MM.1S (cell line): Measurements from ENCODE around the gene FBXO8.

Experiments
- DNase-seq: peaks from one replicate; pipeline ENCODE4 v3.0.0-alpha.2; 2015
- H2AFZ ChIP-seq: fragments of 300-600 bp; sonication (generic); 2 replicates; pipeline ENCODE4 v1.6.0; 2016; ENCODE audit warnings: antibody characterized with exemption, low read length
- H3F3A ChIP-seq: fragments of 300-600 bp; sonication (generic); 2 replicates; pipeline ENCODE4 v1.6.1; 2016; ENCODE audit warnings: mild to moderate bottlenecking, antibody characterized with exemption, low read length, moderate library complexity, mixed read lengths; ENCODE audit not compliant: insufficient read depth
- H3K27ac ChIP-seq: fragments of 300-600 bp; sonication (generic); 2 replicates; pipeline ENCODE4 v1.5.1; 2016; ENCODE audit warnings: mild to moderate bottlenecking, low read length
- H3K27me3 ChIP-seq: fragments of 300-600 bp; sonication (generic); replicated peaks from 2 replicates; pipeline ENCODE4 v1.6.0; 2016; ENCODE audit warnings: low read length; ENCODE audit not compliant: insufficient read depth
- H3K36me3 ChIP-seq: fragments of 300-600 bp; sonication (generic); replicated peaks from 2 replicates; pipeline ENCODE4 v1.6.1; 2016; ENCODE audit warnings: mild to moderate bottlenecking, low read length, mixed read lengths; ENCODE audit not compliant: insufficient read depth
- H3K4me1 ChIP-seq: fragments of 300-600 bp; sonication (generic); 2 replicates; pipeline ENCODE4 v1.6.1; 2016; ENCODE audit warnings: low read length, mixed read lengths
- H3K4me2 ChIP-seq: fragments of 300-600 bp; sonication (generic); 2 replicates; pipeline ENCODE4 v1.6.0; 2016; ENCODE audit warnings: low read depth, low read length
- H3K4me3 ChIP-seq: fragments of 300-600 bp; sonication (generic); 2 replicates; pipeline ENCODE4 v1.5.1; 2016; ENCODE audit warnings: low read length, mixed read lengths
- H3K79me2 ChIP-seq: fragments of 300-600 bp; sonication (generic); 2 replicates; pipeline ENCODE4 v1.6.1; 2016; ENCODE audit warnings: mixed run types, low read length, mixed read lengths
- H3K9ac ChIP-seq: fragments of 300-600 bp; sonication (generic); 2 replicates; pipeline ENCODE4 v1.6.1; 2016; ENCODE audit warnings: low read length, mixed read lengths
- H3K9me2 ChIP-seq: fragments of 300-600 bp; sonication (generic); replicated peaks from 2 replicates; pipeline ENCODE4 v1.6.1; 2016; ENCODE audit warnings: mild to moderate bottlenecking, low read length, mixed read lengths; ENCODE audit not compliant: insufficient read depth
- H3K9me3 ChIP-seq: fragments of 300-600 bp; sonication (generic); replicated peaks from 2 replicates; pipeline ENCODE4 v1.6.1; 2016; ENCODE audit warnings: mild to moderate bottlenecking, low read length, mixed read lengths; ENCODE audit not compliant: insufficient read depth
- H4K20me1 ChIP-seq: fragments of 300-600 bp; sonication (generic); 2 replicates; pipeline ENCODE4 v1.6.1; 2016; ENCODE audit warnings: mild to moderate bottlenecking, low read length, moderate library complexity, mixed read lengths; ENCODE audit not compliant: insufficient read depth
- EZH2 ChIP-seq: fragments of 300-600 bp; sonication (generic); optimal IDR thresholded peaks from 2 replicates; pipeline ENCODE3; 2017; ENCODE audit warnings: low read depth, mild to moderate bottlenecking, antibody characterized with exemption, low read length, mixed read lengths
- EZH2phosphoT487 ChIP-seq: fragments of 300-600 bp; sonication (generic); IDR thresholded peaks from 2 replicates; pipeline ENCODE4 v1.6.1; 2018; ENCODE audit warnings: antibody characterized with exemption, low read length
- TF ChIP-seq, protein P1 (sequence below): fragments of 300-600 bp; sonication (generic); IDR thresholded peaks from 2 replicates; pipeline ENCODE4 v1.5.1; 2016; ENCODE audit warnings: antibody characterized with exemption, low read length, mixed read lengths

FBXO8 gene

GRCh38 chr4:174314274-174314673, 30.8 kb upstream of the FBXO8 start:
- no peak overlapping the region for H3K27ac ChIP-seq
- no peak overlapping the region for H3K9ac ChIP-seq
- no peaks in the 10 kb centered on the region for H3K9me3 ChIP-seq
- H3K36me3 ChIP-seq: no peaks in the 10 kb centered on the region
- no peaks in the 10 kb centered on the region for H3K4me1 ChIP-seq
- DNase-seq: no peak
- TF ChIP-seq EZH2phosphoT487: no peak
- TF ChIP-seq, protein P1, sequence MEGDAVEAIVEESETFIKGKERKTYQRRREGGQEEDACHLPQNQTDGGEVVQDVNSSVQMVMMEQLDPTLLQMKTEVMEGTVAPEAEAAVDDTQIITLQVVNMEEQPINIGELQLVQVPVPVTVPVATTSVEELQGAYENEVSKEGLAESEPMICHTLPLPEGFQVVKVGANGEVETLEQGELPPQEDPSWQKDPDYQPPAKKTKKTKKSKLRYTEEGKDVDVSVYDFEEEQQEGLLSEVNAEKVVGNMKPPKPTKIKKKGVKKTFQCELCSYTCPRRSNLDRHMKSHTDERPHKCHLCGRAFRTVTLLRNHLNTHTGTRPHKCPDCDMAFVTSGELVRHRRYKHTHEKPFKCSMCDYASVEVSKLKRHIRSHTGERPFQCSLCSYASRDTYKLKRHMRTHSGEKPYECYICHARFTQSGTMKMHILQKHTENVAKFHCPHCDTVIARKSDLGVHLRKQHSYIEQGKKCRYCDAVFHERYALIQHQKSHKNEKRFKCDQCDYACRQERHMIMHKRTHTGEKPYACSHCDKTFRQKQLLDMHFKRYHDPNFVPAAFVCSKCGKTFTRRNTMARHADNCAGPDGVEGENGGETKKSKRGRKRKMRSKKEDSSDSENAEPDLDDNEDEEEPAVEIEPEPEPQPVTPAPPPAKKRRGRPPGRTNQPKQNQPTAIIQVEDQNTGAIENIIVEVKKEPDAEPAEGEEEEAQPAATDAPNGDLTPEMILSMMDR: no peak
- no peak for TF ChIP-seq EZH2
- no peak overlapping the region for H2AFZ ChIP-seq
- H4K20me1 ChIP-seq: no peaks in the 10 kb centered on the region
- H3K79me2 ChIP-seq: no peaks in the 10 kb centered on the region
- no peak overlapping the region for H3K4me2 ChIP-seq
- H3K27me3 ChIP-seq: no peaks in the 10 kb centered on the region
- no peak overlapping the region for H3K4me3 ChIP-seq
- H3F3A ChIP-seq: no peaks in the 10 kb centered on the region
- no peaks in the 10 kb centered on the region for H3K9me2 ChIP-seq

GRCh38 chr4:174312993-174313392, 29.5 kb upstream of the FBXO8 start:
- no peaks in the 10 kb centered on the region for H3K27me3 ChIP-seq
- no peak overlapping the region for H3K9ac ChIP-seq
- H3K36me3 ChIP-seq: no peaks in the 10 kb centered on the region
- H2AFZ ChIP-seq: no peak overlapping the region
- H3F3A ChIP-seq: no peaks in the 10 kb centered on the region
- H3K9me3 ChIP-seq: no peaks in the 10 kb centered on the region
- no peak overlapping the region for H3K4me3 ChIP-seq
- TF ChIP-seq, protein P1: no peak
- no peak for TF ChIP-seq EZH2phosphoT487
- no peak for TF ChIP-seq EZH2
- H3K9me2 ChIP-seq: no peaks in the 10 kb centered on the region
- H3K79me2 ChIP-seq: no peaks in the 10 kb centered on the region
- H3K27ac ChIP-seq: no peak overlapping the region
- H3K4me2 ChIP-seq: no peak overlapping the region
- no peak for DNase-seq
- no peaks in the 10 kb centered on the region for H4K20me1 ChIP-seq
- no peaks in the 10 kb centered on the region for H3K4me1 ChIP-seq

DNA sequence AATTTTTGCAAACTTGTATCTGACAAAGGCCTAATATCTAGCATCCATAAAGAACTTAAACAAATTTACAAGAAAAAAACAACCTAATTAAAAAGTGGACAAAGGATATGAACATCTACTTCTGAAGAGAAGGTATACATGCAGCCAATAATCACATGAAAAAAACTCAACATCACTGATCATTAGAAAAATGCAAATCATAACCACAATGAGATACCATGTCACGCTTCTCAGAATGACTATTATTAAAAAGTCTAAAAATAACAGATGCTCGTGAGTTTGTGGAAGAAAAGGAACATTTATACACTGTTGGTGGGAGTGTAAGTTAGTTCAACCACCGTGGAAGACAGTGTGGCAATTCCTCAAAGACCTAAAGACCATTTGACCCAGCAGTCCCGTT, 24.2 kb upstream of the FBXO8 start:
- no peaks in the 10 kb centered on the region for H4K20me1 ChIP-seq
- no peaks in the 10 kb centered on the region for H3K27me3 ChIP-seq
- H2AFZ ChIP-seq: no peak overlapping the region
- H3F3A ChIP-seq: no peaks in the 10 kb centered on the region
- no peaks in the 10 kb centered on the region for H3K9me2 ChIP-seq
- no peak overlapping the region for H3K4me3 ChIP-seq
- H3K9ac ChIP-seq: no peak overlapping the region
- TF ChIP-seq EZH2: no peak
- no peak for TF ChIP-seq EZH2phosphoT487
- TF ChIP-seq, protein P1: no peak
- H3K79me2 ChIP-seq: no peaks in the 10 kb centered on the region
- H3K4me2 ChIP-seq: no peak overlapping the region
- H3K4me1 ChIP-seq: no peaks in the 10 kb centered on the region
- no peak for DNase-seq
- no peak overlapping the region for H3K27ac ChIP-seq
- no peaks in the 10 kb centered on the region for H3K9me3 ChIP-seq
- H3K36me3 ChIP-seq: no peaks in the 10 kb centered on the region; the same call in 1 of the 2 replicates

GRCh38 chr4:174305961-174306360, 22.5 kb upstream of the FBXO8 start:
- Histone ChIP-seq H3K4me1 (no peaks in the 10 kb centered on the region), H3F3A (no peaks in the 10 kb centered on the region), H3K9me3 (no peaks in the 10 kb centered on the region), H3K79me2 (no peaks in the 10 kb centered on the region), H3K4me3 (no peak overlapping the region), H3K36me3 (no peaks in the 10 kb centered on the region; the same call in 1 of the 2 replicates), H3K27ac (no peak overlapping the region), H2AFZ (no peak overlapping the region), H3K9ac (no peak overlapping the region), H3K9me2 (no peaks in the 10 kb centered on the region), H3K27me3 (no peaks in the 10 kb centered on the region), H4K20me1 (no peaks in the 10 kb centered on the region), H3K4me2 (no peak overlapping the region)
- DNase-seq: no peak
- TF ChIP-seq, protein P1: no peak
- TF ChIP-seq EZH2 (no peak), EZH2phosphoT487 (no peak)
